A549 (cell line): Measurements from ENCODE around the gene SH3PXD2A. TPM values are rescaled to one million over a fixed set of nuclear protein-coding genes. Genes with fewer than 3 reads are reported as not detected.

Experiments used
- ATAC-seq, 2 experiments: fragments of 200-7000 bp in 1 of 2; fragments of >200 bp in 1 of 2; cut with Nextera tagmentation in 1 of 2; cut with Tn5 transposase in 1 of 2; 3 replicates each; pipeline versions ENCODE4 v1.8.0 to v1.9.1; 2018 to 2020; ENCODE audit warnings: mild to moderate bottlenecking in 1 of 2, moderate library complexity in 1 of 2
- CTCF ChIA-PET: fragments of 300-600 bp; sonication (Branson Sonifier 250); formaldehyde crosslinking; extraction: SDS; loops from one replicate; lab custom pipeline; 2021; ENCODE audit warnings: antibody characterized with exemption, inconsistent platforms; lab: Yijun Ruan, JAX
- POLR2A ChIA-PET: fragments of 350-600 bp; formaldehyde crosslinking; extraction: SDS; loops from one replicate; lab custom pipeline; 2021; ENCODE audit warnings: antibody characterized with exemption, inconsistent platforms; lab: Yijun Ruan, JAX
- DNase-seq, 2 experiments: peaks; one replicate each; pipeline versions ENCODE4 v3.0.0 to v3.0.0-alpha.2; 2011 to 2016; ENCODE audit warnings: low read depth in 1 of 2, low spot score in 1 of 2
- FAIRE-seq: peaks from 2 replicates; lab custom pipeline; 2011; peaks lifted over from hg19 to GRCh38; lab: Jason Lieb, UNC
- H3K27ac ChIP-seq, 2 experiments: fragments of >200 bp; sonication (Bioruptor Twin); formaldehyde crosslinking; 3 replicates each; pipeline ENCODE4 v1.5.1; 2016 to 2017
- H3K4me1 ChIP-seq: fragments of >200 bp; sonication (Bioruptor Twin); formaldehyde crosslinking; 3 replicates; pipeline ENCODE4 v1.6.1; 2016
- H3K4me2 ChIP-seq: fragments of >200 bp; sonication (Bioruptor Twin); formaldehyde crosslinking; 3 replicates; pipeline ENCODE4 v1.6.1; 2016
- H3K4me3 ChIP-seq: fragments of >200 bp; sonication (Bioruptor Twin); formaldehyde crosslinking; 3 replicates; pipeline ENCODE4 v1.5.1; 2016
- H3K9me3 ChIP-seq: fragments of >200 bp; sonication (Bioruptor Twin); formaldehyde crosslinking; 3 replicates; pipeline ENCODE4 v1.6.1; 2016
- BHLHE40 ChIP-seq: IDR thresholded peaks from 2 replicates; pipeline ENCODE4 v1.6.1; 2012; ENCODE audit warnings: low read depth, low read length, inconsistent platforms
- CBX2 ChIP-seq: fragments of 200-600 bp; sonication (generic); IDR thresholded peaks from 2 replicates; pipeline ENCODE4 v1.6.1; 2016; ENCODE audit warnings: low read depth, mild to moderate bottlenecking, borderline replicate concordance
- CEBPB ChIP-seq, 2 experiments: fragments of >200 bp in 1 of 2; sonication (Bioruptor Twin) in 1 of 2; formaldehyde crosslinking in 1 of 2; IDR thresholded peaks; 2 replicates each; pipeline ENCODE4 v1.6.1; 2012 to 2016
- CHD2 ChIP-seq: fragments of 150-350 bp; IDR thresholded peaks from 2 replicates; pipeline ENCODE4 v1.6.1; 2014; ENCODE audit warnings: low read length; ENCODE audit not compliant: partially characterized antibody
- EHF ChIP-seq: fragments of 250-450 bp; sonication (Bioruptor Pico); IDR thresholded peaks from 2 replicates; pipeline ENCODE4 v1.5.0; 2020; ENCODE audit warnings: mild to moderate bottlenecking
- ELK1 ChIP-seq: fragments of 150-350 bp; IDR thresholded peaks from 2 replicates; pipeline ENCODE4 v1.6.1; 2014; ENCODE audit warnings: low read depth, mild to moderate bottlenecking, low read length
- ESRRA ChIP-seq: fragments of 150-350 bp; IDR thresholded peaks from 2 replicates; pipeline ENCODE4 v1.6.1; 2014; ENCODE audit warnings: mild to moderate bottlenecking, low read length, borderline replicate concordance
- FOSB ChIP-seq: fragments of 250-450 bp; sonication (Bioruptor Pico); IDR thresholded peaks from 2 replicates; pipeline ENCODE4 v1.5.0; 2020; ENCODE audit warnings: mild to moderate bottlenecking, moderate library complexity
- FOXS1 ChIP-seq: fragments of 250-450 bp; sonication (Bioruptor Pico); IDR thresholded peaks from 2 replicates; pipeline ENCODE4 v1.5.0; 2020; ENCODE audit warnings: mild to moderate bottlenecking, moderate library complexity
- HEYL ChIP-seq: fragments of 250-450 bp; sonication (Bioruptor Pico); IDR thresholded peaks from 2 replicates; pipeline ENCODE4 v1.8.0; 2021; ENCODE audit warnings: mild to moderate bottlenecking, moderate library complexity
- HOXA7 ChIP-seq: fragments of 250-450 bp; sonication (Bioruptor Pico); IDR thresholded peaks from 2 replicates; pipeline ENCODE4 v1.5.0; 2020; ENCODE audit warnings: mild to moderate bottlenecking, moderate library complexity
- HOXB5 ChIP-seq: fragments of 250-450 bp; sonication (Bioruptor Pico); IDR thresholded peaks from 2 replicates; pipeline ENCODE4 v1.5.0; 2020; ENCODE audit warnings: mild to moderate bottlenecking, moderate library complexity
- NR3C1 ChIP-seq: fragments of >200 bp; sonication (Bioruptor Twin); formaldehyde crosslinking; IDR thresholded peaks from 3 replicates; pipeline ENCODE4 v1.6.1; 2017
- POLR2AphosphoS2 ChIP-seq: conservative IDR thresholded peaks from 2 replicates; pipeline ENCODE4 v1.6.1; 2012; ENCODE audit warnings: low read length, improper control_type of control experiment, inconsistent platforms
- RCOR1 ChIP-seq: fragments of 150-350 bp; IDR thresholded peaks from 2 replicates; pipeline ENCODE4 v1.6.1; 2014; ENCODE audit warnings: antibody characterized with exemption, low read length, low read depth
- SREBF2 ChIP-seq: fragments of 450-650 bp; IDR thresholded peaks from 2 replicates; pipeline ENCODE4 v1.6.1; 2014; ENCODE audit warnings: mild to moderate bottlenecking, moderate library complexity
- ZFP36 ChIP-seq: fragments of 450-650 bp; IDR thresholded peaks from 2 replicates; pipeline ENCODE4 v1.6.1; 2014; ENCODE audit warnings: borderline replicate concordance; ENCODE audit not compliant: partially characterized antibody
- WGBS: methylation state at CpG from one replicate; pipeline ENCODE4 v1.1.6; 2017; ENCODE audit errors: missing lambda C conversion rate; 5-methylcytosine and 5-hydroxymethylcytosine counted together
- polyA plus RNA-seq, 4 experiments: library from polyadenylated mRNA; depleted of rRNA in 3 of 4; stranded (reverse); fragments of >200 nt; fragmentation: RNase III in 1 of 4; extraction: RNeasy Plus Mini Kit Qiagen cat#74134 plus additional on column Dnase treatment in 1 of 4; gene quantifications; 2 replicates in 3 of 4; 3 replicates in 1 of 4; pipeline ENCODE4 v1.2.3, GENCODE V29; 2011 to 2017
- TF ChIP-seq, protein P1 (sequence below): fragments of 200-600 bp; sonication (generic); IDR thresholded peaks from 2 replicates; pipeline ENCODE4 v1.6.1; 2016; ENCODE audit warnings: antibody characterized with exemption, mild to moderate bottlenecking, moderate library complexity
- TF ChIP-seq, protein P2 (sequence below): fragments of >200 bp; sonication (Bioruptor Twin); formaldehyde crosslinking; IDR thresholded peaks from 3 replicates; pipeline ENCODE4 v1.6.1; 2016
- TF ChIP-seq, protein P3 (sequence below): IDR thresholded peaks from 2 replicates; pipeline ENCODE4 v1.6.1; 2012; ENCODE audit warnings: low read depth, borderline replicate concordance
- TF ChIP-seq, protein P4 (sequence below): fragments of >200 bp; sonication (Bioruptor Twin); formaldehyde crosslinking; IDR thresholded peaks from 3 replicates; pipeline ENCODE4 v1.5.1; 2016

The SH3PXD2A gene
- polyA plus RNA-seq, 2 of the 4 experiments (the other 2 are of a cell fraction), result 2.4 to 3.9 TPM

DNA sequence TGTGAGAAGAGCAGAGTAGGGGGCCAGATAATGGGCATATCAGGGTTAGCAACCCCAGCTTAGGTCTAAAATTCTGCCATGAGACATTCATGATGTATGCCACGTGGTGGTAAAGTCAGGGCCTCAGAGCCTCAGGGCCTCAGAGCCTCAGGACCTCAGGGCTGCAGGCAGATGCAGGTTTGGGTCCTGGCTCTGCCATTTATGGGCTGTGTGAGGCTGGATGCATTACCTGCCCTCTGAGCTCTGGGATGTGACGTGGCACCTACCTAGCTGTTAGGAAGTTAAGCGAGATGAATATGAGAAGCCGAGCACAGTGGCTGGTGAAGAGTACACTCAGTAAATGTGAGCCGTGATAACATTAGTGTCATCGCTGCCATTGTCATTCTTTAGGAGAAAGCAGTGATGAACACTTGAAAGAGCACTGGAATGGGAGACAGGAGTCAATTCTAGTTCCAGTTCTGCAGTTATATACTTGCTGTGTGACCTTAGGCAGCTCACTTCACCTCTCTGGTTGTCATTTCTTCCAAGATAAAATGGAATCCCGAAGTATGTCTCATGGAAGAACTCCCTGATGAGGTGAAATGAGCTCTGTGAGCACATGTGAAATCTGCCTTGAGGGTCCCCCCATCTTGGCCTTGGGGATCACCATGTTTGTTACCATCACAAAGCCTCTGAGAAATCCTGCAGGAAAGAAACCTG, 127.2 kb downstream of the SH3PXD2A start:
- no peak for ATAC-seq
- 77% methylated on average over 7 of the region's 7 CpGs for WGBS
- FAIRE-seq, result no peak
- CTCF ChIA-PET, result interaction anchor here (1.0 to 1.8 kb wide), 4 partner anchors 19 to 160 kb away, joined by 3 to 6 read pairs (median 5); partner anchors contain the start of gene SH3PXD2A
- no peak for DNase-seq
- TF ChIP-seq BHLHE40, result no peak
- peak; percentile 53 for TF ChIP-seq ZFP36
- TF ChIP-seq, all 56 proteins: peak for 1
- POLR2A ChIA-PET, result no interaction called here
- H3K4me1 ChIP-seq, result peaks cover 11% of the 10 kb centered on the region
- H3K9me3 ChIP-seq, result no peaks in the 10 kb centered on the region
- no peak overlapping the region for H3K27ac ChIP-seq
- H3K4me2 ChIP-seq, result no peak overlapping the region
- H3K4me3 ChIP-seq, result no peak overlapping the region

- H3K4me3 ChIP-seq, result no peak overlapping the region
- ATAC-seq, result no peak; a peak in 1 of 6 replicates
- H3K4me2 ChIP-seq, result no peak overlapping the region
- DNase-seq, result no peak
- ChIA-PET POLR2A (no interaction called here), CTCF (interaction anchor here (0.8 to 1.8 kb wide), 4 partner anchors 22 to 161 kb away, joined by 3 to 6 read pairs (median 4); no protein-coding TSS in a partner anchor)
- WGBS, result 91% methylated on average over 13 of the region's 14 CpGs
- FAIRE-seq, result no peak
- no peak for TF ChIP-seq EHF (CRISPR knock-in tag)
- TF ChIP-seq HEYL (CRISPR knock-in tag), result no peak
- TF ChIP-seq FOXS1 (CRISPR knock-in tag), result no peak
- TF ChIP-seq, protein P1, sequence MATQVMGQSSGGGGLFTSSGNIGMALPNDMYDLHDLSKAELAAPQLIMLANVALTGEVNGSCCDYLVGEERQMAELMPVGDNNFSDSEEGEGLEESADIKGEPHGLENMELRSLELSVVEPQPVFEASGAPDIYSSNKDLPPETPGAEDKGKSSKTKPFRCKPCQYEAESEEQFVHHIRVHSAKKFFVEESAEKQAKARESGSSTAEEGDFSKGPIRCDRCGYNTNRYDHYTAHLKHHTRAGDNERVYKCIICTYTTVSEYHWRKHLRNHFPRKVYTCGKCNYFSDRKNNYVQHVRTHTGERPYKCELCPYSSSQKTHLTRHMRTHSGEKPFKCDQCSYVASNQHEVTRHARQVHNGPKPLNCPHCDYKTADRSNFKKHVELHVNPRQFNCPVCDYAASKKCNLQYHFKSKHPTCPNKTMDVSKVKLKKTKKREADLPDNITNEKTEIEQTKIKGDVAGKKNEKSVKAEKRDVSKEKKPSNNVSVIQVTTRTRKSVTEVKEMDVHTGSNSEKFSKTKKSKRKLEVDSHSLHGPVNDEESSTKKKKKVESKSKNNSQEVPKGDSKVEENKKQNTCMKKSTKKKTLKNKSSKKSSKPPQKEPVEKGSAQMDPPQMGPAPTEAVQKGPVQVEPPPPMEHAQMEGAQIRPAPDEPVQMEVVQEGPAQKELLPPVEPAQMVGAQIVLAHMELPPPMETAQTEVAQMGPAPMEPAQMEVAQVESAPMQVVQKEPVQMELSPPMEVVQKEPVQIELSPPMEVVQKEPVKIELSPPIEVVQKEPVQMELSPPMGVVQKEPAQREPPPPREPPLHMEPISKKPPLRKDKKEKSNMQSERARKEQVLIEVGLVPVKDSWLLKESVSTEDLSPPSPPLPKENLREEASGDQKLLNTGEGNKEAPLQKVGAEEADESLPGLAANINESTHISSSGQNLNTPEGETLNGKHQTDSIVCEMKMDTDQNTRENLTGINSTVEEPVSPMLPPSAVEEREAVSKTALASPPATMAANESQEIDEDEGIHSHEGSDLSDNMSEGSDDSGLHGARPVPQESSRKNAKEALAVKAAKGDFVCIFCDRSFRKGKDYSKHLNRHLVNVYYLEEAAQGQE, result no peak
- TF ChIP-seq, protein P2, sequence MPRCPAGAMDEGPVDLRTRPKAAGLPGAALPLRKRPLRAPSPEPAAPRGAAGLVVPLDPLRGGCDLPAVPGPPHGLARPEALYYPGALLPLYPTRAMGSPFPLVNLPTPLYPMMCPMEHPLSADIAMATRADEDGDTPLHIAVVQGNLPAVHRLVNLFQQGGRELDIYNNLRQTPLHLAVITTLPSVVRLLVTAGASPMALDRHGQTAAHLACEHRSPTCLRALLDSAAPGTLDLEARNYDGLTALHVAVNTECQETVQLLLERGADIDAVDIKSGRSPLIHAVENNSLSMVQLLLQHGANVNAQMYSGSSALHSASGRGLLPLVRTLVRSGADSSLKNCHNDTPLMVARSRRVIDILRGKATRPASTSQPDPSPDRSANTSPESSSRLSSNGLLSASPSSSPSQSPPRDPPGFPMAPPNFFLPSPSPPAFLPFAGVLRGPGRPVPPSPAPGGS, result no peak
- TF ChIP-seq HOXA7, result no peak
- TF ChIP-seq NR3C1, result no peak
- TF ChIP-seq HOXB5 (CRISPR knock-in tag), result no peak
- TF ChIP-seq CEBPB (IDR thresholded peaks at IDR 0.05), result no peak
- TF ChIP-seq, protein P3, sequence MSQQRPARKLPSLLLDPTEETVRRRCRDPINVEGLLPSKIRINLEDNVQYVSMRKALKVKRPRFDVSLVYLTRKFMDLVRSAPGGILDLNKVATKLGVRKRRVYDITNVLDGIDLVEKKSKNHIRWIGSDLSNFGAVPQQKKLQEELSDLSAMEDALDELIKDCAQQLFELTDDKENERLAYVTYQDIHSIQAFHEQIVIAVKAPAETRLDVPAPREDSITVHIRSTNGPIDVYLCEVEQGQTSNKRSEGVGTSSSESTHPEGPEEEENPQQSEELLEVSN, result no peak
- TF ChIP-seq ZFP36, result no peak
- TF ChIP-seq FOSB, result no peak
- TF ChIP-seq, protein P4, sequence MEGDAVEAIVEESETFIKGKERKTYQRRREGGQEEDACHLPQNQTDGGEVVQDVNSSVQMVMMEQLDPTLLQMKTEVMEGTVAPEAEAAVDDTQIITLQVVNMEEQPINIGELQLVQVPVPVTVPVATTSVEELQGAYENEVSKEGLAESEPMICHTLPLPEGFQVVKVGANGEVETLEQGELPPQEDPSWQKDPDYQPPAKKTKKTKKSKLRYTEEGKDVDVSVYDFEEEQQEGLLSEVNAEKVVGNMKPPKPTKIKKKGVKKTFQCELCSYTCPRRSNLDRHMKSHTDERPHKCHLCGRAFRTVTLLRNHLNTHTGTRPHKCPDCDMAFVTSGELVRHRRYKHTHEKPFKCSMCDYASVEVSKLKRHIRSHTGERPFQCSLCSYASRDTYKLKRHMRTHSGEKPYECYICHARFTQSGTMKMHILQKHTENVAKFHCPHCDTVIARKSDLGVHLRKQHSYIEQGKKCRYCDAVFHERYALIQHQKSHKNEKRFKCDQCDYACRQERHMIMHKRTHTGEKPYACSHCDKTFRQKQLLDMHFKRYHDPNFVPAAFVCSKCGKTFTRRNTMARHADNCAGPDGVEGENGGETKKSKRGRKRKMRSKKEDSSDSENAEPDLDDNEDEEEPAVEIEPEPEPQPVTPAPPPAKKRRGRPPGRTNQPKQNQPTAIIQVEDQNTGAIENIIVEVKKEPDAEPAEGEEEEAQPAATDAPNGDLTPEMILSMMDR, result no peak
- no peak for TF ChIP-seq ELK1
- no peak for TF ChIP-seq SREBF2
- TF ChIP-seq POLR2AphosphoS2, result no peak
- no peak for TF ChIP-seq RCOR1
- no peak for TF ChIP-seq CHD2
- TF ChIP-seq ESRRA, result no peak
- no peak for TF ChIP-seq CBX2
- no peaks in the 10 kb centered on the region for H3K9me3 ChIP-seq
- H3K27ac ChIP-seq, result no peak overlapping the region
- peaks cover 8% of the 10 kb centered on the region; the same call in 2 of the 3 replicates for H3K4me1 ChIP-seq
Observed at GRCh38 chr10:103727546-103727963, 127.8 kb downstream of the SH3PXD2A start.
